NCI-H128 (cell line): ENCODE measurements around the gene PLA1A.
"Not testable (repeated sequence)": the region's sequence is repeated elsewhere in the genome, so short reads cannot be mapped to it uniquely, and the experiment has no call there.

Experiments
- DNase-seq: peaks from one replicate; lab custom pipeline; 2025; ENCODE audit not compliant: unreplicated experiment; lab: John Stamatoyannopoulos, UW

Gene PLA1A

GRCh38 chr3:119579366-119580066 is 18.2 kb upstream of the PLA1A start, which contains the start of gene ADPRH:
TSS of gene ADPRH (plus strand) at chr3:119579492. CDS start at chr3:119582170, 2,678 bp downstream.
- peak; percentile 17 for DNase-seq

- DNase-seq = no peak
Measured at GRCh38 chr3:119580067-119580760, 17.5 kb upstream of the PLA1A start.

- DNase-seq = no peak
Measured at GRCh38 chr3:119582178-119582577, 15.5 kb upstream of the PLA1A start.

GRCh38 chr3:119585208-119585607 is 12.5 kb upstream of the PLA1A start:
- DNase-seq = no peak

- DNase-seq = no peak
Measured at GRCh38 chr3:119585856-119586570, 11.7 kb upstream of the PLA1A start.

- DNase-seq = no peak
Measured at GRCh38 chr3:119586733-119587172, 10.9 kb upstream of the PLA1A start.

- no peak for DNase-seq
Measured at GRCh38 chr3:119588112-119588511, 9.6 kb upstream of the PLA1A start.

GRCh38 chr3:119589102-119589773 is 8.4 kb upstream of the PLA1A start:
- no peak for DNase-seq

- no peak for DNase-seq
Measured at GRCh38 chr3:119590706-119591105, 7.0 kb upstream of the PLA1A start.

GRCh38 chr3:119592861-119593260 is 4.8 kb upstream of the PLA1A start:
- no peak for DNase-seq

GRCh38 chr3:119594066-119594465 is 3.6 kb upstream of the PLA1A start:
- no peak for DNase-seq

- not testable (repeated sequence) for DNase-seq
Measured at GRCh38 chr3:119594929-119595328, 2.8 kb upstream of the PLA1A start.

GRCh38 chr3:119595639-119596334 is 1.9 kb upstream of the PLA1A start:
- no peak for DNase-seq

- DNase-seq = no peak
Measured at GRCh38 chr3:119596398-119596797, 1.3 kb upstream of the PLA1A start.

GRCh38 chr3:119598410-119599098 is 869 bp downstream of the PLA1A start:
- no peak for DNase-seq

- no peak for DNase-seq
Measured at GRCh38 chr3:119599558-119600174, 2.0 kb downstream of the PLA1A start.

- no peak for DNase-seq
Measured at GRCh38 chr3:119600732-119601131, 3.0 kb downstream of the PLA1A start.

GRCh38 chr3:119601154-119601553 is 3.5 kb downstream of the PLA1A start:
- no peak for DNase-seq

GRCh38 chr3:119602676-119603075 is 5.0 kb downstream of the PLA1A start:
- DNase-seq = no peak

GRCh38 chr3:119604878-119605277 is 7.2 kb downstream of the PLA1A start:
- DNase-seq = no peak
